Endothelial cell of umbilical vein (primary cell): ENCODE measurements around the gene VPS4A. TPM values are rescaled to one million over a fixed set of nuclear protein-coding genes. Genes with fewer than 3 reads are reported as not detected.
A peak's percentile ranks its signal among the peaks of the same experiment; 100 is the strongest.
"Not testable (repeated sequence)": the region's sequence is repeated elsewhere in the genome, so short reads cannot be mapped to it uniquely, and the experiment has no call there.

ENCODE experiments used
- BruUV-seq: library from RNA; stranded (reverse); fragments of 400-500 nt; replicated peaks from 2 replicates; lab custom pipeline; 2021; lab: Mats Ljungman, UMichigan
- CTCF ChIA-PET: fragments of 300-600, 350-600 bp; sonication (Branson Sonifier 250); formaldehyde crosslinking; loops from one replicate; lab custom pipeline; 2021; ENCODE audit warnings: antibody characterized with exemption, inconsistent platforms; lab: Charles Lee
- POLR2A ChIA-PET: fragments of 300-600, 350-600 bp; sonication (Branson Sonifier 250); formaldehyde crosslinking; loops from one replicate; lab custom pipeline; 2021; ENCODE audit warnings: antibody characterized with exemption, inconsistent platforms; lab: Charles Lee
- DNase-seq: peaks from one replicate; pipeline ENCODE4 v3.0.0-alpha.2; 2011; ENCODE audit warnings: low read depth, low spot score
- FAIRE-seq: peaks from 2 replicates; lab custom pipeline; 2011; peaks lifted over from hg19 to GRCh38; lab: Jason Lieb, UNC
- H2AFZ ChIP-seq: 2 replicates; pipeline ENCODE4 v1.6.0; 2012; ENCODE audit warnings: low read depth, low read length, control low read depth, inconsistent platforms
- H3K27ac ChIP-seq: 2 replicates; pipeline ENCODE4 v1.5.1; 2011; ENCODE audit warnings: low read depth, mild to moderate bottlenecking, control low read depth, low read length, moderate library complexity; ENCODE audit not compliant: insufficient read depth
- H3K27me3 ChIP-seq, 2 experiments: 2 replicates each; pipeline versions ENCODE4 v1.6.0 to v1.6.1; 2011; ENCODE audit warnings: low read length in 2 of 2, mixed read lengths in 1 of 2; ENCODE audit not compliant: control insufficient read depth in 2 of 2, insufficient read depth in 2 of 2
- H3K36me3 ChIP-seq, 2 experiments: 2 replicates in 1 of 2; 3 replicates in 1 of 2; pipeline ENCODE4 v1.5.1; 2011; ENCODE audit warnings: low read length in 2 of 2, mild to moderate bottlenecking in 1 of 2, moderate library complexity in 1 of 2; ENCODE audit not compliant: control insufficient read depth in 2 of 2, insufficient read depth in 2 of 2; ENCODE audit errors: extremely low read depth in 1 of 2
- H3K4me1 ChIP-seq: 3 replicates; pipeline ENCODE4 v1.5.1; 2011; ENCODE audit warnings: mild to moderate bottlenecking, low read length; ENCODE audit not compliant: control insufficient read depth, insufficient read depth; ENCODE audit errors: extremely low read depth
- H3K4me2 ChIP-seq: 2 replicates; pipeline ENCODE4 v1.6.1; 2011; ENCODE audit warnings: low read length, control low read depth, mixed read lengths; ENCODE audit not compliant: insufficient read depth
- H3K4me3 ChIP-seq, 3 experiments: fragments of 200-600 bp in 1 of 3; sonication (generic), shearing (Covaris generic) in 1 of 3; replicated peaks in 1 of 3; 2 replicates each; pipeline ENCODE4 v1.5.1; 2011 to 2016; ENCODE audit warnings: control low read depth in 3 of 3, low read length in 3 of 3, mild to moderate bottlenecking in 2 of 3, inconsistent platforms in 1 of 3, low read depth in 1 of 3, moderate library complexity in 1 of 3; ENCODE audit not compliant: insufficient read depth in 1 of 3
- H3K79me2 ChIP-seq: 2 replicates; pipeline ENCODE4 v1.6.0; 2012; ENCODE audit warnings: low read length, inconsistent platforms; ENCODE audit not compliant: control insufficient read depth, insufficient read depth
- H3K9ac ChIP-seq: replicated peaks from 2 replicates; pipeline ENCODE3; 2011; ENCODE audit warnings: low read length, control low read depth; ENCODE audit not compliant: insufficient read depth; ENCODE audit errors: extremely low read depth
- H3K9me1 ChIP-seq: replicated peaks from 3 replicates; pipeline ENCODE4 v1.6.0; 2011; ENCODE audit warnings: mild to moderate bottlenecking, low read length; ENCODE audit not compliant: control insufficient read depth, insufficient read depth; ENCODE audit errors: extremely low read depth
- H3K9me3 ChIP-seq: replicated peaks from 2 replicates; pipeline ENCODE4 v1.5.1; 2012; ENCODE audit warnings: low read length, inconsistent platforms; ENCODE audit not compliant: control insufficient read depth, insufficient read depth
- H4K20me1 ChIP-seq: replicated peaks from 2 replicates; pipeline ENCODE3; 2011; ENCODE audit warnings: mild to moderate bottlenecking, low read length; ENCODE audit not compliant: control insufficient read depth, insufficient read depth; ENCODE audit errors: extremely low read depth
- GATA2 ChIP-seq: IDR thresholded peaks from 2 replicates; pipeline ENCODE4 v1.7.0; 2011; ENCODE audit warnings: low read depth, mild to moderate bottlenecking, moderate library complexity, mixed read lengths, low read length; ENCODE audit not compliant: insufficient read length, insufficient read depth
- MYC ChIP-seq: IDR thresholded peaks from one replicate; pipeline ENCODE4 v1.6.1; 2011; ENCODE audit warnings: mild to moderate bottlenecking, low read depth, low read length
- POLR2AphosphoS5 ChIP-seq: IDR thresholded peaks from 2 replicates; pipeline ENCODE4 v1.6.1; 2012; ENCODE audit warnings: low read depth, mild to moderate bottlenecking, control low read depth, low read length, moderate library complexity; ENCODE audit not compliant: insufficient read depth
- dilution Hi-C: fragments of 300-500 bp; cut with MboI; formaldehyde crosslinking; loops from one replicate; pipeline ENCODE4 v1.15.0; 2019; ENCODE audit warnings: low sequenced_read_pairs; ENCODE audit not compliant: extremely low pct_ligation_motif_present
- intact Hi-C: fragments of 100-400 bp; cut with micrococcal nuclease; formaldehyde crosslinking; loops from one replicate; pipeline ENCODE4 v1.10.0; 2022
- polyA plus RNA-seq, 4 experiments: library from polyadenylated mRNA; depleted of rRNA in 3 of 4; stranded (reverse) in 3 of 4; unstranded in 1 of 4; fragments of >200 nt; gene quantifications; 2 replicates each; pipeline versions ENCODE4 v1.2.1 to v1.2.3, GENCODE V29; 2011 to 2012; ENCODE audit warnings: missing spikeins in 1 of 4
- total RNA-seq: library from RNA; stranded (reverse); gene quantifications from 2 replicates; pipeline ENCODE4 v1.2.3, GENCODE V29; 2021
- TF ChIP-seq, protein P1 (sequence below): IDR thresholded peaks from 2 replicates; pipeline ENCODE4 v1.6.1; 2011; ENCODE audit not compliant: insufficient read depth, insufficient read length

VPS4A gene
- total and polyA plus RNA-seq, 2 donors (not counting 3 experiments of a cell fraction or from before 2014, with no cell fraction given), result 22.3 to 34.8 TPM

DNA sequence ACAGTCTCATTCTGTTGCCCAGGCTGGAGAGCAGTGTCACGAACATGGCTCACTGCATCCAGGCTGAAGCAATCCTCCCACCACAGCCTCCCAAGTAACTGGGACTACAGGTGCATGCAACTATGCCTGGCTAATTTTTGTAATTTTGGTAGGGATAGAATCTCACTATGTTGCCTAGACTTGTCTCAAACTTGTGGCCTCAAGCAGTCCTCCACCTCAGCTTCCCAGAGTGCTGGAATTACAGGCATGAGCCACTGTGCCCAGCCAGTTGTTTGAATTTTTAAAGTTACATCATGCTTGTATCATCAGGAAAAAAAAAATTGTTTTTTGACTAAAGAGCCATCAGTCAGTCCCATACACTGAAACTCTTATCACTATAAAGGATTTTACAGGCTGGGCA lies 17.1 kb upstream of the VPS4A start:
- FAIRE-seq, result peak; percentile 28
- ChIA-PET CTCF (no interaction called here), POLR2A (no interaction called here)
- Histone ChIP-seq H3K9me1 (no peaks in the 10 kb centered on the region), H3K9me3 (no peaks in the 10 kb centered on the region), H3K4me2 (no peak overlapping the region), H2AFZ (no peak overlapping the region), H3K4me1 (peaks cover 3% of the 10 kb centered on the region), H3K4me3 (no peak overlapping the region), H3K27me3 (no peaks in the 10 kb centered on the region), H3K79me2 (peaks cover 2% of the 10 kb centered on the region), H3K36me3 (peaks cover 3 to 4% of the 10 kb centered on the region in 2 experiments), H3K27ac (no peak overlapping the region), H4K20me1 (no peaks in the 10 kb centered on the region), H3K9ac (no peak overlapping the region)
- BruUV-seq, result no TSS peak
- dilution Hi-C loops (no loop called here), intact Hi-C loops (loop anchor here (10.0 kb wide), 1 partner anchor 449 kb away; the partner anchor contains the start of gene TANGO6)
- DNase-seq, result no peak
- no peak for TF ChIP-seq MYC
- no peak for TF ChIP-seq POLR2AphosphoS5
- TF ChIP-seq GATA2, result no peak
- TF ChIP-seq, protein P1, sequence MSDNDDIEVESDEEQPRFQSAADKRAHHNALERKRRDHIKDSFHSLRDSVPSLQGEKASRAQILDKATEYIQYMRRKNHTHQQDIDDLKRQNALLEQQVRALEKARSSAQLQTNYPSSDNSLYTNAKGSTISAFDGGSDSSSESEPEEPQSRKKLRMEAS, result no peak

DNA sequence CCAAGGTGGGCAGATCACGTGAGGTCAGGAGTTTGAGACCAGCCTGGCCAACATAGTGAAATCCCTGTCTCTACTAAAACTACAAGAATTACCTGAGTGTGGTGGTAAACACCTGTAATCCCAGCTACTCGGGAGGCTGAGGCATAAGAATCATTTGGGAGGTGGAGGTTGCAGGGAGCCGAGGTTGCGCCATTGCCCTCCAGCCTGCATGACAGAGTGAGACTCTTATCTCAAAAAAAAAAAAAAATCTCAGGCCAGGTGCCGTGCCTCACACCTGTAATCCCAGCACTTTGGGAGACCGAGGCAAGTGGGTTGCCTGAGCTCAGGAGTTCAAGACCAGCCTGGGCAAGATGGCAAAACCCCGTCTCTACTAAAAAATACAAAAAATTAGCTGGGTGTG lies 14.4 kb upstream of the VPS4A start:
- BruUV-seq, H3K9ac ChIP-seq, H2AFZ ChIP-seq, H3K9me3 ChIP-seq, H3K27me3 ChIP-seq, H3K27ac ChIP-seq, POLR2A ChIA-PET, DNase-seq, FAIRE-seq, H3K36me3 ChIP-seq, H3K9me1 ChIP-seq, H3K79me2 ChIP-seq, H3K4me2 ChIP-seq, H4K20me1 ChIP-seq, dilution Hi-C loops, H3K4me3 ChIP-seq: not testable (repeated sequence)
- peaks cover 18% of the 10 kb centered on the region for H3K4me1 ChIP-seq
- intact Hi-C loops, result loop anchor here (10.0 kb wide), 1 partner anchor 452 kb away; the partner anchor contains the start of gene TANGO6
- CTCF ChIA-PET, result interaction anchor here (0.7 to 2.1 kb wide), 3 partner anchors 12 to 146 kb away, joined by 3 to 6 read pairs (median 3); no protein-coding TSS in a partner anchor
